ENCODE measurements around the gene LENG8.
"Not testable (repeated sequence)": the region's sequence is repeated elsewhere in the genome, so short reads cannot be mapped to it uniquely, and the experiment has no call there.

LENG8 gene

DNA sequence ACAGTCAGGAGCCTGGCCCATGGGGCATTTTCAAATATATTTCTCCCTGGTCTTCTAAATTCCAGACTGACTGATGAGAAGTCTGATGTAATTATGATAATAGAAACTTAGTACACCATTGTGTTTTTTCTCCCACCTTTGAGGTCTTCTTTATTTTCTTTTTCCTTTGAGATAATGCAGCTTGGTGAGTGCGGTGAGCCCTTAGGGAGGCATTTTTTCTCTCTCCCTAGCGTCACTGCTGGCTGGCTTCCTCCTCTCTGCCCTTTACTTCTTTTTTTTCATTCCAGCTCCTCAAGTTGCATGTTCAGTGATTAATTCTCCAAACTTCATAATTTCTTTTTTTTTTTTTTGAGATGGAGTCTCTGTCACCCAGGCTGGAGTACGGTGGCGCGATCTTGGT, 36.9 kb downstream of the LENG8 start:
- no peak for DNase-seq

DNA sequence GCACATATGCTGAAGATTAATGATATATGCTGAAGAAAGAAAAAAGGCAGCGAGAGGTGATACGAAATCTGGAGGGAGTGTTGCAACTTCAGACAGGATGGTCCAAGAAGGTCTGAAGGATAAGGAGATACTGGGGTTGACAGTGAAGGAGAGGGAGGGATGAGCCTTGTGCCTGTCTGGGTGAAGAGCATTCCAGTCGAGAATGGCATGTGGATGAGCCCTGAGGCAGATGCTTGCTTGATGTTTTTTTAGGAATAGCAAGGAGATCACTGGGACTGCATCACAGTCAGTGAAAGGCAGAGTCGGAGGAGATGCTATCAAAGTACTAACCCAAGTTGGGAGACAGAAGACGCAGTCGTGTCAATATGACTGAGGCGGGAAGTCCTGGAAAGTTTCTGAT, 40.3 kb downstream of the LENG8 start:
- DNase-seq = no peak

DNA sequence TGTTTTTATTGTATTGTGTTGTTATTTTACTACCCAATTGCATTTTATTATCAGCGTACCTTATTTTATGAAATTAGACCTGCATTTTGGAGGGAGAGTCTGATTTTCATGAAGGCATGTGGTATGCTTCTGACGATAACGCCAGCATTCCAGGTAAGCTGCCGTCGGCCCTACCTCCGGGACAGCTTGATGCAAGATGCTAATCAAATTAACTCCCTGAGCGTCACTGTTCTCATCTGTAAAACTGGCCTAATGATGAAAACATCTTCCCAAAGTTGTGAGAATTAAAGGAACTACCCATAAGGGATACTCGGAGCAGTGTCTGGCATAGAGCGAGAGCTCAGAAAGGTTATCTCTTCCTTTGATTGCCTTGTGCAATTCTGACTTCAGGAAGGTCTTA, 40.8 kb downstream of the LENG8 start:
- DNase-seq = no peak

DNA sequence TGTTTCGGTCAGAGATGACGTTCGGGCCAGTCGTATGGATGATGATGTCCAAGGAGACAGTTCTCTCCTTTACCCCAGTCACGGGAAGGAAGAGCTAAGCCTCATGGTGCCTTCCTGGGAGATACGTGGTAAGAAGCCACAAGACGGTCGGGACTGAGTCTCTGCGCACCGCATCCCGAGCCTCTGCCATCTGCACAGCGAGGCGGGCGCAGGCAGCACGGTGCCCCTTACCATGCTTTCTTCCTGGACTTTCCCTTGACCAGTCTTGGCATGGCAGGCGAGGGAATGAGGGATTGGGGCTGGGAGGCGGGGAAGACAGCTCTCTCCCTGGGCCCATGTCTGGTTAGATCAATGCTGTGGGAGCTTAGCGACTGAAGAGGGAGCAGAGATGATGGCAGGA, 43.6 kb downstream of the LENG8 start:
- no peak for DNase-seq

DNA sequence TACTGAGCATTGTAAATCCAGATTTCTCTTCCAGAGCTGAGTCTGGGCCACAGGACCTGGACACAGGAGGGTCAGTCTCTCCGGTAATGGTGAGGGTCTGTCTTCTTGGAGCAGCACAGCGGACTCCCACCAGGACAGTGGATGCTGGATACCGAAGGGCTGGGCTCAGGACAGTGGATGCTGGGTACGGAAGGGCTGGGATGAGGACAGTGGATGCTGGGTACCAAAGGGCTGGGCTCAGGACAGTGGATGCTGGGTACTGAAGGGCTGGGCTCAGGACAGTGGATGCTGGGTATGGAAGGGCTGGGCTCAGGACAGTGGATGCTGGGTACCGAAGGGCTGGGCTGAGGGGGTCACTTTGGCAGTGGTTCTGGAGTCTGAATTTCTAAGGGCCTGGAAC, 44.1 kb downstream of the LENG8 start:
- DNase-seq = not testable (repeated sequence)

DNA sequence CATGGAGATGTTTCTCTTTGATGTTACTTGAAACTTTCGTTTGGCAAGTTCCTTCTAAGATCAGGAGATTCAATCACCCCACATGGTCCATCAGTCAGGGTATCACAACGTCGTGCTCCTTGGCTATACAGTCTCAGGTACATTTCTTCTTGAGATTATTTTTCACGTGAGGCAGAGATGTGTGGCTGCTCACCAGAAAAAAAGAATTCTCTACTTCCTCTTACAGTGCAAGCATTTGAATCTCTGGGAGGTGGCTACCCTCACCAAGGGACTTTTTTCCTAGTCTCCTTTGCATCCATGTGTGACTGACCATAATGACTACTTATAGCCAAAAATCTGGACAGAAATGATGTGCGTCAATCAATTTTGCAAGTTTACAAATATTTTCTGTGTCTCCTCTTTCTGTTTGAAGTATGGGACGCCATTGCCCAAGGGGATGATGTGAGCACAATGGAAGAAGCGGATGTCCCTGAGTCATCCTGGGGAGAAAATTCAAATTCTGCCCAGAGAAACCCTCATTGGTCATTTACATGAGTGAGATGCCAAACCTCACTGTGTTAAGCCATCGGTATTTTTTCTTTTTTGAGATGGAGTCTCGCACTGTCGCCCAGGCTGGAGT, 45.1 kb downstream of the LENG8 start:
- no peak for DNase-seq

DNA sequence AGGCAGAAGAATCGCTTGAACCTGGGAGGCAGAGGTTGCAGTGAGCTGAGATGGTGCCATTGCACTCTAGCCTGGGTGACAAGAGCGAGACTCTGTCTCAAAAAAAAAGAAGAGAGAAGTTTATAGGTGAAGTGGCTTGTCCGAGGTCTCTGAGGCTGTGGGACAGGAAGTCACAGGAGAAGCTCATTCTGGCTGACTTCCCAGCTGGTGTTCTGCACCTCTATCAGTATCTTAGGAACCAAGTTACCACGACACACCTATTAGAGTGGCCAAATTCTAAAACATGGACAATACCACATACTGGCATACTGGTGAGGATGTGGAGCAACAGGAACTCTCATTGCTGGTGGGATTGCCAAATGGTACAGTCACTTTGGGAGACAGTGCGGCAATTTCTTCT, 46.3 kb downstream of the LENG8 start:
- not testable (repeated sequence) for DNase-seq

DNA sequence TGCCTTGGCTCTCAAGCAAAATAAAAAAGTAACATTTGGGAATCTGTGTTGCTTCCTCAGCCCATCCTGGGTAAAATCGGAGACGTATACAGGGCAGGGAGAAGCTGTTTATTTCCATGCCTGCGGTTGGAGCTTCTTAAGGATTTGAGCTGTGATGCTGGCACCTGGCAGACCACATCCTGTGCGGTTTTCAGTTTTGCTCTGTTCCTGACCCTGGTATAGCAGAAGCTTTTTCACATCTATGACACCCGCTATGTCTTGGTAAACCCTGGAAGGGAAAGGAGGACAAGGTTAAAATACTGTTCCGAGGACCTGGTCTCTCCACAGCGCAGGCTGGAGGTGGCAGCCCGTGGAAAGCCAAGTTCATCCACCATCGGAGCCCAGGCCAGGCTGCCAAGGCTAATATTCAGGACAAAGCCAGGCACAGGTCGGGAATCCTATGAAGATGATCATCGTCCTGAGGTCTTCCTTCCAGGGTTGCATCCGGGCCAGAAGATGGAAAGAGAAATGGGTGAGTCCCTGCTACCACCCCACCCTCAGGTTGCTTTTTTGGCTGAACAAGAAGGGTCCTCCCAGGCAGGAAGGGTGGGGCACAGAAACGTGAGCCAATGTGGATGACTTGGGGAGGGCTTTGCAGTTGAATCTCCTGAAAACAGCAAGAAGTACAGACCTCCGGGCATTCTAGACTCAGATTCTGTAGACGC, 48.9 kb downstream of the LENG8 start:
- DNase-seq = not testable (repeated sequence)

DNA sequence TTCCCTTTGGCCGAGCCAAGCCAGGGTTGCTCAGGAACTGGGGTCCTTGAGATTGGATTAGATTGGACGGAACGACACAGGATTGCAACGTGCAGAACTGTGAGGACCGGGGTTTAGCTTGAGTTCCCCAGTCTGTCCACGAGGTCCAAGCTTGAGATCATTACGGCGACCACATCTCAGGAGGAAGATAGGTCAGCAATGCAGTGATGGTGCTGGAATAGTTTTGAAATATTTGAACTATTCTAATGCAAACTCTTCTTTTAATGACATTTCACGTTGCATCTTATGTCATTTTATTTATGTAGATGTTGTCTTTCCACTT, 49.4 kb downstream of the LENG8 start:
- not testable (repeated sequence) for DNase-seq

DNA sequence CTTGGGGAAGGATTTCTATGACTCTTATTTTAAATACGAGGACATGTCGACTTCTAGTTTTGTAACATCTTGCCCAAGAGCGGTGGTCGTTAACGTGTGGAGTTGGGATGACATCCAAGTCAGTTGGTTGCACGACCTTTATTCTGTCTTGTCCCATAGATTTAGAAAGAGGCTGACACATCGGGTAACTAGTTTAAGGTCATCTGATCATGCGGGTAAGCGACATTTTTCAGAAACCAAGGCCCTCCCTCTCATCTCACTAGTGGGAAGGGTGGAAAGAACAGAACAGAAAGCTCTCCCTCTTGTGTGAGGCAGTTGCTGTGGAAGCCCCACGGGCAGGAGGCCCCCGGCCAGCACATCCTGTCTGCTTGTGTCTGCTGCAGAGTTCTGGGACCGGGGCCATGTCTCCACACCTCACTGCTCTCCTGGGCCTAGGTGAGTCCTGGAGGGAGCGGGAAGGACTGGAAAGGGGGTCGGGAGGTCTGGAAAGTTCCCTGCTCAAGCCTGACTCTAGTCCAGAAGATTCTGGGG, 53.6 kb downstream of the LENG8 start, which contains the start of gene LAIR2:
Gene LAIR2 (plus strand): TSS at position 314 of the 531 bp plus-strand sequence. CDS start 88 bp downstream, at position 402.
- DNase-seq = no peak

DNA sequence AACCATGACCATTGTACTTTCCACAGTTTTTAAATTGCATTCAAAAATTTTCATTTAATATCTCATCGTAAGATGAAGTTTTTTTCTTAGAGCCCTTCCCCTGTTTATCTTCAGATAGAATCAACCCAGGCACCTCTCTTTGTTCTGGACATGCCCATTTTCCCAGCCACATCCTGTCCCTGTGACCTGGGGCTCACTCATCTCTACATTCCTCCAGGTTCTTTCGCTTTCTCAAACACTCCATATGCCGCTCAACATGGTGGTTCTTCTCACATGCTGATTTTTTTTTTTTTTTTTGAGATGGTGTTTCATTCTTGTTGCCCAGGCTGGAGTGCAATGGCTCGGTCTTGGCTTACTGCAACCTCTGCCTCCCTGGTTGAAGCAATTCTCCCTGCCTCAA, 56.5 kb downstream of the LENG8 start:
- not testable (repeated sequence) for DNase-seq

DNA sequence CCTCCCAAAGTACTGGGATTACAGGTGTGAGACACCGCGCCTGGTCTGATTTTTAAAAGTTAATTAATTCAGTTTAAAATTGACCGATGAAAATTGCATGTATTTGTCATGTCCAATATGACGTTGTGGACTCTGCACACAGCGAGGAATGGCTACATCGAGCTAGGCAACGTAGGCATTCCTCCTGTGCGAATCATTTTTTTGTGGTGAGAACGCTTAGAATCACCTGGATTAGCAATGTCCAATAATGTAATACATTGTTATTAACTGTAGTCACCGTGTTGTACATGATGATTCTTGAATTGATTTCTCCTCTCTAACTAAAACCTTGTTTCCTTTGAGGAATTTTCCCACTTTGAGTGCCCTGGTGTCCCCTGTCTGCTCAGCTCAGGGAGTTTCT, 57.1 kb downstream of the LENG8 start:
- DNase-seq = no peak

DNA sequence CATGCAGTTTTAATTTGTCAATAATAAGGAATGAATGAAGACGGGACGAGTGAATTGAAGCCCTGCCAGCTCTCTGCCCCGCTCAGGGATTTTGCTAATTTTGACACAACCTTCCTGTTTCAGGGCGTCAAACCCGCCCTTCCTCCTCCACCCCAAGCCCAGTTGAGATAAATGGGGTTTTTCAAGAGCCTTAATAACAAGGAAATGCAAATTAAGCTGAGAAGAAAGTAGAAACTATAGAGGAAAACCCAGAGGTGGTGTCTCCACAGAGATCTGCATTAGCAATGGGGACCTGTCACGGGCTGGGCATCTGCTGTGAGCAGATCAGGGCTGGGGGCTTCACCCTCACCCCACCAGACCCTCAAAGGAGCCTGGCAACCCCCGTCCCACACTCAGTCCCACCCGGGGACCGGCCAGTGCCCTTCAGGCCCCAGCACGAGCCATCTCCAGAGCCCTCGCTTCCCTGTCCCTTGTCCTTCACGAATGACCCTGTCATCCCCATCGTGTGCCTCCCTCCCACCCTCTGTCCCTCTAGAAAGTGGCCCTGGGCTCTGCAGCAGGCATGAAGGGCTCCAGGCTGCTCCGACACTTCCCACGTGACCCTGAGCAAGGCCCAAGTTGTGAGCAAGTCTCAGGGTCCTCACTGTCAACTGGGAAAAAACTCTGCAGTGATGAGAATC, 58.2 kb downstream of the LENG8 start:
- DNase-seq = not testable (repeated sequence)

DNA sequence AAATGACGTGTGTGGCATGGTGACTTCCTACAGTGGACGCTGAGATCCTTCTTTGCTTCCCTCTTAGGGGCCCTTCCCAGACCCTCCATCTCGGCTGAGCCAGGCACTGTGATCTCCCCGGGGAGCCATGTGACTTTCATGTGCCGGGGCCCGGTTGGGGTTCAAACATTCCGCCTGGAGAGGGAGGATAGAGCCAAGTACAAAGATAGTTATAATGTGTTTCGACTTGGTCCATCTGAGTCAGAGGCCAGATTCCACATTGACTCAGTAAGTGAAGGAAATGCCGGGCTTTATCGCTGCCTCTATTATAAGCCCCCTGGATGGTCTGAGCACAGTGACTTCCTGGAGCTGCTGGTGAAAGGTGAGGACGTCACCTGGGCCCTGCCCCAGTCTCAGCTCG, 58.8 kb downstream of the LENG8 start:
- DNase-seq = no peak

DNA sequence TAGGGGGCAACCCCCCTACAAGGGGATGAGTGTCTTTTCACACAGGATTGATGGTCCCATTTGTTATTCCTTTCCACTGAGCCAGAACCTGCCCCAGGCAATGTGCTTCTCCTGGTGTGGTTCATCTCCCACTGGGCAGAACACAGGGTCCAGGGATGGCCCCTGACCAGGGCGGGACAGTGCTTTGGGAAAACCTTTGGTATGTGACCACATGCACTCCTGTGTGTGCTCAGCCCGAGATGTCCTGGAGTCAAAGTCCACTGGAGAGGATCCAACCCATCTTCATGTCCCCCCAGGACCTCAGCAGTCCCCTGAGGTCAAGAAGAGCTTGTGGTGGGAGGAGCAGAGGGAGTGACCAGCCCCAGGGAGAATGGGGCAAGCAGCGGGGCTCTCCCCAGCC, 59.5 kb downstream of the LENG8 start:
- DNase-seq = not testable (repeated sequence)

DNA sequence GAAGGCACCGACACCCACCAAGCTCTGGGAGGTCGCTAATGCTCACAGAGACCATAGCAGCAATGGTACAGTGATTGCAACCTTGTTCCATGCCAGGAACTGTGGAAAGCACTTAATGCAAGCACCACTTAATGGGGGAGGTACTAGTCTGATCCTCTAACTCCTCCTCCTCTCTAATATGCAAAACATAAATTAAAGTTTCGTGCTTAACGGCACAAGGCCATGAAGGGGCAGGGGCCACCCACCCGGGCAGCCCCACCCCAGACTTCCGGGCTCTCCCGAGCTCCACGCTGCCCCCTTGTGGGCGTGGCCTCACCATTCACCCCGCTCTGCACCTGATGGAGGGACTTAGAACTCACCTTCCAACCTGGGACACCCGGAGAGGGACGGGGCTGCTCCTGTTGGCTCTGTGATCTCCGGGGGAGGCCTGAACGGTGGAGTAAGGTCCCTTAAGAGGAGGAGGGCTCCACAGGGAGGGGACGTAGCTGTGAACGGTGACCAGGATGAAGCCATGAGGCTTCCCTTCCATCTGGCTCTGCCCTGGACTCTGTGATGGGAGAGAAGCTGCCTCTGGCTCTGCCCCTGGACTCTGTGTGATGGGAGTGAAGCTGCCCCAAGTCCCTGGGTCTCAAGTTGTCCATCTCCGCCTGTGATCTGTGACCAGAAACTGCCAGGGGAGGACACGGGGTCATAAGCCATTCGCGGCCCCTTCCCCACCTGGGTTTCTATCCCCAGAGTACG, 60.4 kb downstream of the LENG8 start:
- DNase-seq = not testable (repeated sequence)
